K562 (cell line): ENCODE measurements around the gene ADAM15. TPM values are rescaled to one million over a fixed set of nuclear protein-coding genes. Genes with fewer than 3 reads are reported as not detected.

Source experiments
- BRD9 ChIP-seq: fragments of 450-650 bp; IDR thresholded peaks from 2 replicates; pipeline ENCODE4 v1.6.1; 2018; ENCODE audit warnings: low read depth; ENCODE audit not compliant: partially characterized antibody
- CHD1 ChIP-seq: fragments of 200-600 bp; sonication (generic); IDR thresholded peaks from one replicate; pipeline ENCODE4 v1.6.1; 2012; ENCODE audit warnings: mild to moderate bottlenecking, moderate library complexity, low read length, inconsistent platforms
- E4F1 ChIP-seq: fragments of 250-450 bp; sonication (Bioruptor Pico); IDR thresholded peaks from 2 replicates; pipeline ENCODE4 v1.5.0; 2021; ENCODE audit warnings: mild to moderate bottlenecking, borderline replicate concordance
- ELF1 ChIP-seq: fragments of 200-800 bp; sonication (Bioruptor generic); IDR thresholded peaks from 2 replicates; pipeline ENCODE4 v1.6.1; 2016; ENCODE audit warnings: missing genetic modification characterization, missing compliant biosample characterization
- GABPA ChIP-seq: fragments of 200-800 bp; sonication (Bioruptor generic); conservative IDR thresholded peaks from 2 replicates; pipeline ENCODE4 v1.6.1; 2016; ENCODE audit warnings: low read depth, missing genetic modification characterization, missing compliant biosample characterization
- GTF2A2 ChIP-seq: IDR thresholded peaks from 2 replicates; pipeline ENCODE4 v1.6.1; 2016; ENCODE audit warnings: mild to moderate bottlenecking, missing genetic modification characterization, missing compliant biosample characterization
- KAT7 ChIP-seq: sonication (generic); formaldehyde crosslinking; IDR thresholded peaks from 2 replicates; pipeline ENCODE4 v1.8.0; 2022; ENCODE audit warnings: missing genetic modification reagents, mild to moderate bottlenecking, borderline replicate concordance
- KLF6 ChIP-seq: fragments of 250-450 bp; sonication (Bioruptor Pico); IDR thresholded peaks from 2 replicates; pipeline ENCODE4 v1.4.0; 2020; ENCODE audit warnings: mild to moderate bottlenecking, moderate library complexity, borderline replicate concordance
- MAFK ChIP-seq: IDR thresholded peaks from 2 replicates; pipeline ENCODE4 v1.6.1; 2011; ENCODE audit warnings: low read length, improper control_type of control experiment
- MTA1 ChIP-seq: fragments of 450-650 bp; IDR thresholded peaks from 2 replicates; pipeline ENCODE4 v1.6.1; 2017; ENCODE audit warnings: borderline replicate concordance
- RUNX1 ChIP-seq: sonication (generic); IDR thresholded peaks from 2 replicates; pipeline ENCODE4 v1.6.1; 2016; ENCODE audit warnings: antibody characterized with exemption, low read depth
- YY1 ChIP-seq, 3 experiments: IDR thresholded peaks; 2 replicates each; pipeline ENCODE4 v1.6.1; 2011; ENCODE audit warnings: low read length in 2 of 3, mild to moderate bottlenecking in 2 of 3, moderate library complexity in 2 of 3, borderline replicate concordance in 1 of 3, control low read depth in 1 of 3, low read depth in 1 of 3; ENCODE audit not compliant: insufficient read depth in 3 of 3, insufficient replicate concordance in 2 of 3, control insufficient read depth in 1 of 3, insufficient read length in 1 of 3; ENCODE audit errors: extremely low read depth in 1 of 3
- ZNF274 ChIP-seq: IDR thresholded peaks from 2 replicates; pipeline ENCODE4 v1.6.1; 2011; ENCODE audit warnings: low read depth, mild to moderate bottlenecking, low read length, moderate library complexity, borderline replicate concordance
- ZNF511 ChIP-seq: sonication (generic); formaldehyde crosslinking; IDR thresholded peaks from 2 replicates; pipeline ENCODE4 v1.8.0; 2022; ENCODE audit warnings: mild to moderate bottlenecking, missing genetic modification reagents
- ZNF512 ChIP-seq: IDR thresholded peaks from 2 replicates; pipeline ENCODE4 v1.6.1; 2016; ENCODE audit warnings: missing genetic modification characterization, missing compliant biosample characterization
- ZNF740 ChIP-seq, 3 experiments: fragments of 200-800 bp in 1 of 3; sonication (Bioruptor generic) in 1 of 3; sonication (generic) in 1 of 3; formaldehyde crosslinking in 1 of 3; IDR thresholded peaks; 2 replicates each; pipeline versions ENCODE4 v1.6.1 to v1.8.0; 2016 to 2022; ENCODE audit warnings: mild to moderate bottlenecking in 2 of 3, missing compliant biosample characterization in 2 of 3, missing genetic modification characterization in 2 of 3, missing genetic modification reagents in 1 of 3
- ZNF764 ChIP-seq: fragments of 250-450 bp; sonication (Bioruptor Pico); IDR thresholded peaks from 2 replicates; pipeline ENCODE4 v1.4.0; 2020; ENCODE audit warnings: low read depth, mild to moderate bottlenecking, moderate library complexity
- ZNF766 ChIP-seq: fragments of 200-800 bp; sonication (Bioruptor generic); conservative IDR thresholded peaks from 2 replicates; pipeline ENCODE4 v1.6.1; 2016; ENCODE audit warnings: missing genetic modification characterization, missing compliant biosample characterization
- ZNF778 ChIP-seq: fragments of 450-650 bp; formaldehyde crosslinking; IDR thresholded peaks from 2 replicates; pipeline ENCODE4 v1.4.0; 2020; ENCODE audit warnings: mild to moderate bottlenecking, moderate library complexity
- polyA plus RNA-seq, 8 experiments: library from polyadenylated mRNA; depleted of rRNA in 4 of 8; stranded (reverse) in 5 of 8; unstranded in 3 of 8; fragments of >200 nt; fragmentation: Nextera tagmentation in 2 of 8; fragmentation: Illumina TruSeq in 1 of 8; extraction: Ambion mirVana in 2 of 8; extraction: Trizol in 1 of 8; gene quantifications; 2 replicates each; pipeline versions ENCODE4 v1.2.1 to v1.2.3, GENCODE V29; 2011 to 2014; ENCODE audit warnings: inconsistent platforms in 1 of 8, missing spikeins in 1 of 8
- total RNA-seq, 7 experiments: library from RNA; depleted of rRNA in 6 of 7; stranded (reverse); fragments of >200 nt in 6 of 7; fragmentation: Illumina TruSeq in 2 of 7; extraction: Trizol in 2 of 7; gene quantifications; 2 replicates each; pipeline versions ENCODE4 v1.2.1 to v1.2.3, GENCODE V29; 2011 to 2021; ENCODE audit warnings: low replicate concordance in 1 of 7

Gene ADAM15
- total and polyA plus RNA-seq, 9 of the 15 experiments (the other 6 are each of a cell fraction or from before 2014, with no cell fraction given) = 0.69 to 72.3 (median 32.8) TPM

GRCh38 chr1:155002464-155003226 is 48.5 kb upstream of the ADAM15 start, which contains the start of gene ZBTB7B (continued):
- TF ChIP-seq E4F1 (no peak), ELF1 (peak; percentile 70), KAT7 (CRISPR knock-in tag) (0 out of 2 replicates have a peak, but pooled peaks have one; percentile 6), ZNF764 (no peak), MAFK (no peak), KLF6 (CRISPR knock-in tag) (no peak), ZNF274 (no peak), GTF2A2 (tag) (no peak), CHD1 (peak; percentile 69), YY1 (IDR thresholded peaks at IDR 0.05; ENCODE audit: borderline replicate concordance in 1 of 3, control insufficient read depth in 1 of 3, extremely low read depth in 1 of 3, insufficient read depth in 3 of 3, insufficient read length in 1 of 3, insufficient replicate concordance in 2 of 3, low read depth in 1 of 3, low read length in 2 of 3) (no peak), ZNF778 (CRISPR knock-in tag) (no peak), ZNF740 (CRISPR knock-in tag; IDR thresholded peaks at IDR 0.05) (no peak; the same call in 1 of the 2 replicates), ZNF740 (tag; IDR thresholded peaks at IDR 0.05) (peak in 1 of 2 experiments; percentile 85; a peak in 2 of 4 replicates), BRD9 (peak; percentile 22), ZNF766 (CRISPR knock-in tag) (no peak), GABPA (tag) (peak; percentile 30; the same call in 1 of the 2 replicates), ZNF511 (CRISPR knock-in tag) (0 out of 2 replicates have a peak, but pooled peaks have one; percentile 17), MTA1 (no peak), ZNF512 (tag) (no peak), RUNX1 (no peak)
